ENCODE data around the gene NRXN2.
"Not testable (repeated sequence)": the region's sequence is repeated elsewhere in the genome, so short reads cannot be mapped to it uniquely, and the experiment has no call there.

NRXN2 gene

DNA sequence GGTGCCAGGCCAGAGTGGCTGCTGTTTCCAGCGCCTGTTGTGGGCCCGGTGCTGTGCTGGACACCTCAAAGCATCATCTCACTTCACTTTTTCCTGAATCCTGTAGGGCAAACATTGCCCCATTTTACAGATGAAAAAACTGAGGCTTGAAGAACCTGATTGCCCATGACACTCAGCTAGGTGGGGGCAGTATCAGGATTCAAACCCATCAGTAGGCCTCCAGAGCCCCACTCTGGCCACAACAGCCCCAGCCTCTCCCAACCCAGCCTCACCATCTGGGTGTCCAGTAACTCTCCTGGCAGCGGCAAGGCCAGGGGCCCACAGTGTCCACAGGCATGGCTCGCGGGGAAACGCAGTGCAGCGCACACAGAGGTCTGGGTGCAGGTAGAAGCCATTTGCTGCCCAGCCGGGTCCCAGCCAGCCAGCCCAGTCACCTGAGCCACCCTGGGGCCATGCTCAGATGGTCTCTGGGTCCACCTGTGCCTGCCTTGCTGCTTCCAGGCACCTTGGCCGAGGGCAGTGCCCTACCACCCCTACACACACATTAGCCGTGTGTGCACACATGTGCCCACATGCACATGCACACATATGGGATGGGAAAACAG, 120.4 kb downstream of the NRXN2 start:
- no peak for DNase-seq

DNA sequence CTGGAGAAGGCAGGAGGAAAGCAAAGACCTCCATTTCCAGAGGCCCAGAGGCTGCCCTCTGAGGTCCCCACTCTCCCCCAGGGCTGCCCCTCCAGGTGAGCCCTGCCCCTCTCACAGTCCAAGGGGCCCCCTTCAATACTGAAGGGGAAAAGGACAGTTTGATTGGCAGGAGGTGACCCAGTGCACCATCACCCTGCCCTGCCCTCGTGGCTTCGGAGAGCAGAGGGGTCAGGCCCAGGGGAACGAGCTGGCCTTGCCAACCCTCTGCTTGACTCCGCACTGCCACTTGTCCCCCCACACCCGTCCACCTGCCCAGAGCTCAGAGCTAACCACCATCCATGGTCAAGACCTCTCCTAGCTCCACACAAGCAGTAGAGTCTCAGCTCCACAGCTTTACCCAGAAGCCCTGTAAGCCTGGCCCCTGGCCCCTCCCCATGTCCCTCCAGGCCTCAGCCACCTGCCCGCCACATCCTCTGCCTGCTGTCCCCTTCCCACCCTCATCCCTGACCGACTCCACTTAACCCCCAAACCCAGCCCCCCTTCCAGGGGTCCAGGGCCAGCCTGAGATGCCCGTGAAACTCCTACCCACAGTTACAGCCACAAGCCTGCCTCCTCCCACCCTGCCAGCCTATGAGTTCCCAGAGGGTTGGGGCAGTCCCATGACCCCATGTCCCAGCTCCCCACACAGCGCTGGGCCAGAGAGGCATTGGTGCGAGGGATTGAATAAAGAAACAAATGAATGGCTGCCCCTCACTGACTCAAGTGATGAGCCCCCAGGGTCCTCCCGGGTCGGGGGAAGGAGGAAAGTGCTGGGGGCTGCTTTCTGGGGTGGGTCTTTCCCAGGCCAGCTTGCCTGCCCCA, 121.2 kb downstream of the NRXN2 start:
- no peak for DNase-seq

DNA sequence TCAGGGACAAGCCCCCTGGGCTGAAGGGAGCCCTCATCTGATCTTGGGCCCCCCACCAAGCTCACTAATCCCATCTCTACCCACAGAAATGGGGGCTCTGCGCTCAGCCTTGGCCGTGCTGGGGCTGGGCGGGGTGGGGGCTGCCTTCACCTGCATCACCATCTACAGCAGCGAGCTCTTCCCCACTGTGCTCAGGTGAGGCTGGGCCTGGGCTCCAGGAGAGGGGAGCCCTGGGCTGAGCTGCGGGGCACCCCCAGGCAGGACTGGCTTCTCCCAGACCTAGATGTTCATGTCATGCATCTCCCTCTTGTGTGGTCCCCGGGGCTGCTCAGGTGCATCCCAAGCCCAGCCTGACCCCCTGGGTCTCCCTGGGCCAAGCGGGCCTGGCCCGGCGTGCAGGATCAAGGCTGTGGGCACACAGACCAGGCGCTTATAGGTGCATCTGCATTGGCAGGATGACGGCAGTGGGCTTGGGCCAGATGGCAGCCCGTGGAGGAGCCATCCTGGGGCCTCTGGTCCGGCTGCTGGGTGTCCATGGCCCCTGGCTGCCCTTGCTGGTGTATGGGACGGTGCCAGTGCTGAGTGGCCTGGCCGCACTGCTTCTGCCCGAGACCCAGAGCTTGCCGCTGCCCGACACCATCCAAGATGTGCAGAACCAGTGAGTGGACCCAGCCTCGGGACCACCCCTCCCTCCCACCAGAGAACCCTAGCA, 122.6 kb downstream of the NRXN2 start:
- no peak for DNase-seq

DNA sequence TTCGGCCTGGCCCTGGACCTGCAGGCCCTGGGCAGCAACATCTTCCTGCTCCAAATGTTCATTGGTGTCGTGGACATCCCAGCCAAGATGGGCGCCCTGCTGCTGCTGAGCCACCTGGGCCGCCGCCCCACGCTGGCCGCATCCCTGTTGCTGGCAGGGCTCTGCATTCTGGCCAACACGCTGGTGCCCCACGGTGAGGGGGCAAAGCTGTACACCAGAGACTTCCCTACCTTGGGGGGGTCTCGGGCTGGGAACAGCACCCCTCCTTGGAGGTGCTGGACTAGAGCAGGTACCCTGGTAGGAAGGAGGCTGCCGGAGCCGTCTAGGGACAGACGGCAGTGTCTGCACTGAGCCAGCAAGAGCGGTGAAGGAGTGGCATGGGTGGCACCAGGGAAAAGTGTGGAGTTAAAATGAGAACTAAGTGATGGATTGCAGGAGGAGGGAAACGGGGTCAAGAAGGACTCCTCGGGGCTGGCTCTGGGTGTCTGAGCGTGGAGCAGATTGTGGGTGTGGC, 123.2 kb downstream of the NRXN2 start:
- no peak for DNase-seq

DNA sequence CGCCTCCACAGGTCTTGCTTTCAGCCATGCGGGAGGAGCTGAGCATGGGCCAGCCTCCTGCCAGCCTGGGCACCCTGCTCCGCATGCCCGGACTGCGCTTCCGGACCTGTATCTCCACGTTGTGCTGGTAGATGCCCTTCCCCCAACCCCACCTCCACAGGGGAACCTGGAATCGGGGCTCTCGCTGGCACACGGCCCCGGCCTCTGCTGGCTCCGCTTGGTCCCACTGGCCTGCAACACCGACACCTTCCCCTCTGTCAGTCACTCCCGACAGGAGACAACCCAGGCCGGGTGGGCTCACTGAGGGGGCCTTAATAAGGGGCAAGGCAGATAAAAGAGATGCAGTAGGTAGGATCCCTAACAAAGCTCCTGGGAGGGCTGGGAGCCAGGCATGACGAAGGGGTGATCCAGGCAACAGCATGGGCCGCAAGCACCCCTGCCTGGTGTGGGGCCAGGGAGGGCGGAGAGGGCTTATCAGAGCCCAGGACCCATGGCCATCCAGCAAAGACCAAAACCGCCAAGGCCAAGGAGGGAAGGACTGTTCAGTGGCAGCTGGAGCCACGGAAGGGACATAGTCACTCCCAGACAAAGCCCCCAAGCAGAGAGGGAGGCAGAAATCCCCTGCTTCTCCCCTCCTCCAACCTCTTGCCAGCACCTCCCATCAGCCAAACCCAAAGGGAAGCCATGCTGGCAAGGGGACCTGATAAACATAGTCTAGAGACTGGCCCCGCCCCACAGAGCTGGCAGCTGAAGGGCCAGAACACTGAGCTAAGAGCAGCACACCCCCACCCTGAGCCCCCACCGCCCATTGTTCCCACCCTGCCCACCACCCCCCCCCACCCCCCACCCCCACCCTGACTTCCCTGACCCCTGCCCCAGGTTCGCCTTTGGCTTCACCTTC, 124.0 kb downstream of the NRXN2 start:
- no peak for DNase-seq

- DNase-seq, result no peak
Observed at GRCh38 chr11:64598106-64598796, 124.7 kb downstream of the NRXN2 start.

DNA sequence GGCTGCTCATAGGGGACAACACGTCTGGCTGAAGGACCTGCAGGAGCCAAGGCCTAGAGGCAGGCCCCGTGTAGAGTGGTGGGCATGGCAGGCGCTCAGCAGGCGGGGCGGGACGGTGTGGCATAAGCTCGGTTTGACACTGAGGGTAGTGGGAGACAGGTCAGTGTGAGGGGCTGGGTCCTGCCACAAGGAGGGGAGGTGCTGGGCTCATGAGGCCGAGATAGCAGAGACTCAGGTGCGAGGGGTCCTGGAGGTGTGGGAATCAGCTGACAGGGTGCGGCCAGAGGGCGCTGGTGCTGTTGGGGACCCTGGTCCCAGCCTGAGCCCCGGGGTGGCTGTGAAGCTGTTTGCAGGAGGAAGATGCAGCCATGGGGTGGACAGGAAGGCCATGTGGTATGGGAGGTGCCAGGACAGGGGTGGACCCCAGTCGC, 125.3 kb downstream of the NRXN2 start:
- DNase-seq, result no peak

DNA sequence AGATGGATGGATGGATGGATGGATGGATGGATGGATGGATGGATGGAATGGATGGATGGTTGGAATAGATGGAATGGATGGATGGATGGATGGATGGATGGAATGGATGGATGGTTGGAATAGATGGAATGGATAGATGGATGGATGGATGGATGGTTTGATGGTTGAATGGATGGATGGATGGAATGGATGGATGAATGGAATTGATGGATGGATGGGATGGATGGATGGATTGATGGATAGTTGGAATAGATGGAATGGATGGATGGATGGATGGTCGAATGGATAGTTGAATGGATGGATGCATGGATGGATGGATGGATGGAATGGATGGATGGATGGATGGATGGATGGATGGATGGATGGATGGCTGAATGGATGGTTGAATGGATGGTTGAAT, 127.1 kb downstream of the NRXN2 start:
- DNase-seq, result not testable (repeated sequence)

- no peak for DNase-seq
Observed at GRCh38 chr11:64594159-64594939, 128.6 kb downstream of the NRXN2 start.

- no peak for DNase-seq
Observed at GRCh38 chr11:64593156-64594105, 129.6 kb downstream of the NRXN2 start.

DNA sequence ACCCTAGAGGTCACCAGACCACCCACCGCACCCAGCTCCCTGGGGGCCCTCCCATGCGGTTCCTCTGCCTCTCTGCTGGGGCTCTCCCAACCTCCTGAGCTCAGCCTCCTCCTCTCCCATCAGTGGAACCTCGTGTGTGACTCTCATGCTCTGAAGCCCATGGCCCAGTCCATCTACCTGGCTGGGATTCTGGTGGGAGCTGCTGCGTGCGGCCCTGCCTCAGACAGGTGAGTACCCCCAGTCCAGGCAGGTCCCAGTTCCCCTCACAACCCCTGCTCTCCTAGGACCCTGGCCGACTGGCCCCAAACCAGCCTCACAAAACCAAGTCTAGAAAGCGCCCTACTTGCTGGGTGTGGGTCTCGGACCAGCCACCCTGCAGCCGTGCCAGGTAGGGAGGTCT, 130.3 kb downstream of the NRXN2 start:
- no peak for DNase-seq

DNA sequence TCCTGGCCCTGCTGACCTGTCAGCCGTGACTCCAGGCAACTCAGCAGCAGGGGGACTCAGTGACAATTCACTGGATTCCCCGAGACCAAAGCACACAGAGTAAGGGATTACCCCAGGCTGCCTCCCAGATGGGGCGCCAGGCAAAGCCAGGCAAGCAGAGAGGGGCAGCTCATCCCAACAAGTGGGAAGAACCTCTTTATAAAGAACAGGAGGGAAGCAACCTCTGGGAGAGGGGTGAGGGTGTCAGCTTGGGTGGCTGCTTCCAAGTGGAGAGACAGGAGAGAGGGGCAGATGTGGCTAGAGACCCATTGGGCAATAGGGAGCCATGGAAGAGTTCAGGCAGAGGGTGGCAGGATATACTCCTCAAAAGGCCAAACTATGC, 130.8 kb downstream of the NRXN2 start:
- no peak for DNase-seq

DNA sequence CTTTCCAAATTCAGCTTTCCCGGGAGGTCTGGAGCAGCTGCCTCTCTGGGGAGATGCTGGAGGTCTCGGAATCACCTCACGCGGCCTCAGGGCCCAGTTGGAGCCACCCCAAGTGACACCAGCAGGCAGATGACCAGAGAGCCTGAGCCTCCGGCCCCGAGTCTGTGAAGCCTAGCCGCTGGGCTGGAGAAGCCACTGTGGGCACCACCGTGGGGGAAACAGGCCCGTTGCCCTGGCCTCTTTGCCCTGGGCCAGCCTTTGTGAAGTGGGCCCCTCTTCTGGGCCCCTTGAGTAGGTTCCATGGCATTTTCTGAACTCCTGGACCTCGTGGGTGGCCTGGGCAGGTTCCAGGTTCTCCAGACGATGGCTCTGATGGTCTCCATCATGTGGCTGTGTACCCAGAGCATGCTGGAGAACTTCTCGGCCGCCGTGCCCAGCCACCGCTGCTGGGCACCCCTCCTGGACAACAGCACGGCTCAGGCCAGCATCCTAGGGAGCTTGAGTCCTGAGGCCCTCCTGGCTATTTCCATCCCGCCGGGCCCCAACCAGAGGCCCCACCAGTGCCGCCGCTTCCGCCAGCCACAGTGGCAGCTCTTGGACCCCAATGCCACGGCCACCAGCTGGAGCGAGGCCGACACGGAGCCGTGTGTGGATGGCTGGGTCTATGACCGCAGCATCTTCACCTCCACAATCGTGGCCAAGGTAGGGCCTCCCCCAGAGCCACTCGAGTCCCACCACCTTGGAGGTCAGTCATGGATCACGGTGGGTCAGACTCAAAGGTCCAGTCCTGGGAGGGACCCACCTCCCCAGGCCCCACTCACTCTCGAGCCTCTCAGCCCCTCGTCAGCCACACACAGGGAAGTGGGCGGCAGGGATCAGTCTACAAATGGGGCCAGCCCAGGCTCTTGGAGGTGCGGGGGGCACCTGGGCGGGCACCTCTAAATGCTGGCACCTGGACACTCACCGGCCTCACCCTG, 131.5 kb downstream of the NRXN2 start:
- no peak for DNase-seq

DNA sequence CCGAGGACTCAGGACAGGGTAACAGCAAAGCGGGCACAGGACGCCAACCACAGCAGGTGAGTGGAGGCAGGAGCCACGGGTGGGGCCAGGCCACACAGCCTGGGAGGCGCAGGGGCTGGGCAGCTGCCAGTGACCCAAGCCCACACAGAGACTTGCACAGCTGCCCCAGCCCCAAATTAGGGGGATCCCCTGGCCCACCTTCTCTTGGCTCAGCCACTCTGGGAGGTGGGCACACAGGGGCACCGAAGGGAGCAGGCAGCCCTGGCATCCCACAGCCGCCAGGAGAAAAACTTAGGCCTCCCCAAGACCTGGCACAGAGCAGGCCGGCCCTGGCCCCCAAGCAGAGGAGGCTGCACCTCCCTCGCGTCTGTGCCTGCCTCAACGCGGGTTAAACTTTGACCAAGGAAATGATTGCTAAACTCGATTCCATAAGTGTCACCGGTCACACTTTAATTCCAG, 132.2 kb downstream of the NRXN2 start, which contains the start of gene SLC22A12:
TSS of gene SLC22A12 (plus strand) at position 458 of the 459 bp plus-strand sequence. CDS start 337 bp downstream, outside the sequence.
- no peak for DNase-seq

GRCh38 chr11:64588701-64589100, 134.3 kb downstream of the NRXN2 start:
- DNase-seq, result no peak

- DNase-seq, result peak; percentile 44 to 53 (median 49)
Observed at GRCh38 chr11:64586366-64586765, 136.6 kb downstream of the NRXN2 start.

DNA sequence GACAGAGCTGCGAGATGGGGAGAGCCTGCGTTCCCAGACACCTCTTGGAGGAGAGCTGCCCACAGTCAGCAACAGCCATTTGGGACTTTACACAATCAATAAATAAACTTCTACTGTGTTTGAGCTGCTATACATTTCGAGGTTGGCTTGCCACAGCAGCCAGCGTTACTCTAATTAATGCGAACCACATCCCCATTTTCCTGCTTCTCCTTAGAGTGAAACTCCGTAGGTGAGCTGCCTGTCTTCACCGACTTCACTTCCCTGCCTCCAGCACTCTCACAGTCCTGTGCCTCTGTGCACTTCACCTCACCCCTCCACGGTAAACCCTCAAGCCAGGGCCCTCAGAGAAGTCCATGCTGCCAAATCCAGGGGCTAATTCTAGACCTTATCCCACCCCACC, 137.8 kb downstream of the NRXN2 start:
- no peak for DNase-seq

Measured in suppressor macrophage treated with lipopolysaccharide for 1 hour (primary cell).